HG03354 (cell line): Measurements from ENCODE around the gene HEATR5A.
"Not testable (repeated sequence)": the region's sequence is repeated elsewhere in the genome, so short reads cannot be mapped to it uniquely, and the experiment has no call there.

Experiments
- ATAC-seq: cut with Tn5 transposase; IDR thresholded peaks from one replicate; pipeline ENCODE4 v1.9.1; 2021; ENCODE audit warnings: mild to moderate bottlenecking; ENCODE audit not compliant: unreplicated experiment, poor library complexity, severe bottlenecking

The HEATR5A gene

GRCh38 chr14:31294746-31295405 is 125.5 kb downstream of the HEATR5A start:
- ATAC-seq = no peak

GRCh38 chr14:31292937-31293616 is 127.3 kb downstream of the HEATR5A start:
- ATAC-seq = no peak

GRCh38 chr14:31291210-31291609 is 129.1 kb downstream of the HEATR5A start:
- ATAC-seq = no peak

- ATAC-seq = no peak
These were observed 132.9 kb downstream of the HEATR5A start for GRCh38 chr14:31287294-31287972.

GRCh38 chr14:31286456-31287293 is 133.7 kb downstream of the HEATR5A start:
- no peak for ATAC-seq

- ATAC-seq = peak; percentile 73
These were observed 136.6 kb downstream of the HEATR5A start for GRCh38 chr14:31283578-31284252.

GRCh38 chr14:31283153-31283552 is 137.2 kb downstream of the HEATR5A start:
- ATAC-seq = peak; percentile 30

GRCh38 chr14:31280871-31281220 is 139.5 kb downstream of the HEATR5A start:
- no peak for ATAC-seq

- no peak for ATAC-seq
These were observed 140.0 kb downstream of the HEATR5A start for GRCh38 chr14:31280132-31280870.

- ATAC-seq = no peak
These were observed 141.5 kb downstream of the HEATR5A start for GRCh38 chr14:31278883-31279282.

- no peak for ATAC-seq
These were observed 143.3 kb downstream of the HEATR5A start for GRCh38 chr14:31277085-31277484.

- ATAC-seq = not testable (repeated sequence)
These were observed 143.9 kb downstream of the HEATR5A start for GRCh38 chr14:31276417-31276816.

GRCh38 chr14:31275731-31276130 is 144.6 kb downstream of the HEATR5A start:
- no peak for ATAC-seq

GRCh38 chr14:31271648-31272047 is 148.7 kb downstream of the HEATR5A start:
- no peak for ATAC-seq

GRCh38 chr14:31270196-31270772 is 150.1 kb downstream of the HEATR5A start:
- ATAC-seq = no peak

GRCh38 chr14:31269634-31270195 is 150.6 kb downstream of the HEATR5A start:
- ATAC-seq = no peak

- no peak for ATAC-seq
These were observed 152.1 kb downstream of the HEATR5A start for GRCh38 chr14:31268216-31268615.
